HAP-1 (cell line): ENCODE data around the gene TRPM3.

Experiments
- DNase-seq, 2 experiments: peaks; one replicate each; pipeline ENCODE4 v3.0.0-alpha.2; 2016 to 2020; ENCODE audit warnings: low spot score in 2 of 2
- H3K27me3 ChIP-seq: fragments of 250-450 bp; sonication (Bioruptor Pico); 2 replicates; pipeline ENCODE4 v1.5.1; 2020; ENCODE audit warnings: low read depth, mild to moderate bottlenecking, moderate library complexity
- H3K36me3 ChIP-seq: fragments of 250-450 bp; sonication (Bioruptor Pico); replicated peaks from 2 replicates; pipeline ENCODE4 v1.5.1; 2020; ENCODE audit warnings: mild to moderate bottlenecking
- H3K4me1 ChIP-seq: fragments of 250-450 bp; sonication (Bioruptor Pico); 2 replicates; pipeline ENCODE4 v1.5.1; 2020; ENCODE audit warnings: mild to moderate bottlenecking
- H3K4me3 ChIP-seq: fragments of 250-450 bp; sonication (Bioruptor Pico); 2 replicates; pipeline ENCODE4 v1.5.1; 2020; ENCODE audit warnings: mild to moderate bottlenecking, moderate library complexity
- H3K9me3 ChIP-seq: fragments of 250-450 bp; sonication (Bioruptor Pico); 2 replicates; pipeline ENCODE4 v1.5.1; 2020; ENCODE audit warnings: mild to moderate bottlenecking, moderate library complexity
- in situ Hi-C: fragments of 300-500 bp; cut with MboI; formaldehyde crosslinking; loops from 3 replicates; pipeline ENCODE4 v1.14.3; 2020; ENCODE audit warnings: low sequenced_read_pairs, inconsistent platforms, mixed read lengths

Gene TRPM3

GRCh38 chr9:70494221-70494620, 627.2 kb downstream of the TRPM3 start:
- no peaks in the 10 kb centered on the region for H3K4me1 ChIP-seq
- in situ Hi-C loops = loop anchor here (25.0 kb wide), 1 partner anchor 132 kb away; no protein-coding TSS in a partner anchor
- no peak for DNase-seq

DNA sequence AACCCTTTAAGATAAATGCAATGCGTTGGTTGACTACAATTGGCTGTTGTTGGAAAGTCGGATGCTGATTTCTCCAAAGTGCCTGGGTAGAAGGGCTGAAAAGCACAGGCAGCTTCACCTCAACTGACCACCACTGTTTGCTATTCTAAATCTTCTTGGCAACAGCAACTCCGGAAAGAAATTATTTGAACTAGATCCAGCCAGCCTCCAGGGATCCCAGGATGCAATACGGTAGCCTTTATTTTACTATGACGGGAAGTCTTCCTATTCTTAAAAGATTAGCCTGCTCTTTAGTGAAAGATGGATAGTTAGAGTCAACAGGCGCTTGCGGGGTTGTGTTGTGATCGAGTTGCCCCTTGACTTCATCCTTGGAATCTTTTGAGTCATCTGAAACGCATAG, 628.4 kb downstream of the TRPM3 start:
- H3K27me3 ChIP-seq = no peaks in the 10 kb centered on the region
- in situ Hi-C loops = loop anchor here (25.0 kb wide), 1 partner anchor 131 kb away; no protein-coding TSS in a partner anchor
- H3K4me3 ChIP-seq = no peak overlapping the region
- no peaks in the 10 kb centered on the region for H3K9me3 ChIP-seq
- no peak for DNase-seq
- H3K4me1 ChIP-seq = no peaks in the 10 kb centered on the region
- no peaks in the 10 kb centered on the region for H3K36me3 ChIP-seq

More at GRCh38 chr9:70494221-70494620, 627.2 kb downstream of the TRPM3 start:
- H3K27me3 ChIP-seq = no peaks in the 10 kb centered on the region
- H3K4me3 ChIP-seq = no peak overlapping the region
- H3K36me3 ChIP-seq = no peaks in the 10 kb centered on the region
- no peaks in the 10 kb centered on the region for H3K9me3 ChIP-seq

DNA sequence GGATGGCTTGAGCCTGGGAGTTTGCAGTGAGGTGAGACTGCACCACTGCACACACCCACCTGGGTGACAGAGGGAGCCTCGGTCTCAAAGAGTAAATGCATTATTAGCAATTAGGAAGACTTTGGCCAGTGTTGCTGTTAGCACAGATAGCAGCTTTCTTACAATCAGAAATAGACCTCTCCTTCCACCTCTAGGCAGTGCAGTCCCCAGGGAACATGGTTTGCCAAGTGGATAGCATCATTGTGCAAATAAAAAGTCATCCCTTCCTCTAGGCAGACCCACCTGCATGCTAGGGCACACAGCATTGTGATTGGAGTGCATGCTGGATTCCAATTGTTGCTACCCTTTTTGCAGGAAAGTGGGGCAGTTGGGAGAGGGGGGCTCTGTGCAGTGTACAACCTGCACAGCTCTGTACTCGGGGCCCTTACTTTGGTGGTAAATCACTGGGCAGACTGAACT, 629.1 kb downstream of the TRPM3 start:
- H3K4me3 ChIP-seq = no peak overlapping the region
- no peaks in the 10 kb centered on the region for H3K36me3 ChIP-seq
- no peak for DNase-seq
- H3K9me3 ChIP-seq = no peaks in the 10 kb centered on the region
- no peaks in the 10 kb centered on the region for H3K4me1 ChIP-seq
- H3K27me3 ChIP-seq = no peaks in the 10 kb centered on the region
- in situ Hi-C loops = loop anchor here (25.0 kb wide), 1 partner anchor 130 kb away; no protein-coding TSS in a partner anchor

- H3K4me1 ChIP-seq = no peaks in the 10 kb centered on the region
- H3K27me3 ChIP-seq = no peaks in the 10 kb centered on the region
- no peak overlapping the region for H3K4me3 ChIP-seq
- H3K9me3 ChIP-seq = no peaks in the 10 kb centered on the region
- H3K36me3 ChIP-seq = no peaks in the 10 kb centered on the region
- no peak for DNase-seq
- in situ Hi-C loops = loop anchor here (25.0 kb wide), 1 partner anchor 129 kb away; no protein-coding TSS in a partner anchor
These were observed 629.7 kb downstream of the TRPM3 start for GRCh38 chr9:70491426-70492318.

- no peak for DNase-seq
- H3K4me3 ChIP-seq = no peak overlapping the region
- H3K27me3 ChIP-seq = no peaks in the 10 kb centered on the region
- no peaks in the 10 kb centered on the region for H3K4me1 ChIP-seq
- H3K36me3 ChIP-seq = no peaks in the 10 kb centered on the region
- in situ Hi-C loops = loop anchor here (25.0 kb wide), 1 partner anchor 128 kb away; no protein-coding TSS in a partner anchor
- H3K9me3 ChIP-seq = no peaks in the 10 kb centered on the region
These were observed 630.9 kb downstream of the TRPM3 start for GRCh38 chr9:70490478-70490877.

DNA sequence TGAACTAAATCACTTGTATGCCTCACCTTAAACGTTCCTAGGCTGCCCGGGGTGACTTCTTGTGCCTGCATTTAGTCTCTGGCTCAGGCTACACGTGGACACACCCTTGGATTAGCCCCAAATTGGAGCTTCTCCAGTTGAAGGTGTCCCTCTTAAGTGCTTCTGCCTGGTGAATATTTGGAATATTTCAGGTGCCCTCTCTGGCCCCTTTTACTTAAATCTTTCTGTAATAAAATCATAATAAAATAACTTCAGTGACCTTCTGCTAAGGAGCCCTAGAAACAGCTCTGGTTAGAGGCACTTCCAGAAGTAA, 632.7 kb downstream of the TRPM3 start:
- in situ Hi-C loops = loop anchor here (25.0 kb wide), 1 partner anchor 126 kb away; no protein-coding TSS in a partner anchor
- H3K4me1 ChIP-seq = no peaks in the 10 kb centered on the region
- DNase-seq = no peak

GRCh38 chr9:70488098-70488792, 633.2 kb downstream of the TRPM3 start:
- Histone ChIP-seq H3K9me3 (no peaks in the 10 kb centered on the region), H3K4me3 (no peak overlapping the region), H3K27me3 (no peaks in the 10 kb centered on the region), H3K36me3 (no peaks in the 10 kb centered on the region), H3K4me1 (no peaks in the 10 kb centered on the region)
- in situ Hi-C loops = loop anchor here (25.0 kb wide), 1 partner anchor 126 kb away; no protein-coding TSS in a partner anchor
- no peak for DNase-seq

More for the DNA sequence above, 632.7 kb downstream of the TRPM3 start:
- H3K36me3 ChIP-seq = no peaks in the 10 kb centered on the region
- no peaks in the 10 kb centered on the region for H3K27me3 ChIP-seq
- no peak overlapping the region for H3K4me3 ChIP-seq
- no peaks in the 10 kb centered on the region for H3K9me3 ChIP-seq

DNA sequence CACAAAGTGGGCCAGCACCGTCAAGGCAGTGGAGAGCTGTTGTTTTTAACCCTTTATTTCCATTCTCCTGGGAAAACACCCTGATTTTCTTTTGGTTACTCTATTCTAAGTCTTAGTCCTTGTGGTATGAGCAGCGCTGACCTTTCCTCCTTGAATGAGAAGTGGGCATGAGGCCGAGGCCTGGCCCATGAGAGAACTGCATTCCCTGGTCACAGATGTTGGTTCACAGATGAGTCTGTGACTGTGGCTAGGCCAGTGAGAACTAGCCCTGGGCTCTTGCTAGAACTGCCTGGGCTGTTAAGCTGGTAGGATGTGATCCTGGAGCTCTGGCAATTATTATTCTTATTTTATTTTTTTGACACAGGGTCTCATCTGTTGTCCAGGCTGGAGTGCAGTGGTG, 635.3 kb downstream of the TRPM3 start:
- Histone ChIP-seq H3K9me3 (no peaks in the 10 kb centered on the region), H3K36me3 (no peaks in the 10 kb centered on the region), H3K27me3 (no peaks in the 10 kb centered on the region), H3K4me1 (no peaks in the 10 kb centered on the region), H3K4me3 (no peak overlapping the region)
- in situ Hi-C loops = loop anchor here (25.0 kb wide), 1 partner anchor 124 kb away; no protein-coding TSS in a partner anchor
- no peak for DNase-seq

- no peak for DNase-seq
- Histone ChIP-seq H3K36me3 (no peaks in the 10 kb centered on the region), H3K4me3 (no peak overlapping the region), H3K9me3 (no peaks in the 10 kb centered on the region), H3K4me1 (peaks cover 5% of the 10 kb centered on the region), H3K27me3 (no peaks in the 10 kb centered on the region)
- in situ Hi-C loops = loop anchor here (25.0 kb wide), 1 partner anchor 123 kb away; no protein-coding TSS in a partner anchor
These were observed 636.1 kb downstream of the TRPM3 start for GRCh38 chr9:70485273-70485858.

GRCh38 chr9:70484232-70485130, 636.9 kb downstream of the TRPM3 start:
- peaks cover 13% of the 10 kb centered on the region for H3K4me1 ChIP-seq
- in situ Hi-C loops = loop anchor here (25.0 kb wide), 1 partner anchor 122 kb away; no protein-coding TSS in a partner anchor
- DNase-seq = peak; percentile 56 to 70
- no peaks in the 10 kb centered on the region for H3K27me3 ChIP-seq
- no peaks in the 10 kb centered on the region for H3K36me3 ChIP-seq
- no peak overlapping the region for H3K4me3 ChIP-seq
- H3K9me3 ChIP-seq = no peaks in the 10 kb centered on the region

- no peak overlapping the region for H3K4me3 ChIP-seq
- H3K36me3 ChIP-seq = no peaks in the 10 kb centered on the region
- H3K4me1 ChIP-seq = peaks cover 13% of the 10 kb centered on the region
- H3K9me3 ChIP-seq = no peaks in the 10 kb centered on the region
- no peaks in the 10 kb centered on the region for H3K27me3 ChIP-seq
- DNase-seq = no peak
- in situ Hi-C loops = loop anchor here (25.0 kb wide), 1 partner anchor 119 kb away; no protein-coding TSS in a partner anchor
These were observed 640.0 kb downstream of the TRPM3 start for GRCh38 chr9:70481471-70481870.

DNA sequence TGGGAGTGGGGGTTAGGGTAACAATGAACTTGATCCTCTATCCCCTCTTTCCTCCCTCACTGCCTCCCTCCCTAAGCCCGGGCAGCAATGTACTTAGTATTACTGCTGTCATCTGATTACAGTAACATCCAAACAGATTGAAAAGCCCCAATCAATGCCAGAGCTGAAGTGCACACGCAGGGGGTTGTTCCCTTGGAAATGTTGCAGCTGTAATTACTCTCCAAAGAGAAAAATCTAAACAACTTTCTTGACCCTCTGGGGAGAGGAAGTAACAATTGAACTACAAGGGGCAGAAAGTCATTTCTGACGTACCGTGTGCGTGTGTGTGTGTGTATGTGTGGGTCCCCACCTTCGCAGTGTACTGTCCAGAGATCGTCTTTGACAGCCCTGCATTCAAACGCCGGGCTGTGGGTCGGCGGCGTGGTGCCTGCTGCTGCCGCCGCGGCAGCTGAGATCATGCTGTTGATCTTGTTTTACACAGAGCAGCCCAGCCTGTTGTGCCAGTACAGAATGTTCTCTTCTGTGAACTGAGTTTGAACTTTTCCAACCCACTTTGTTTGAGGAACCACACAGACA, 640.9 kb downstream of the TRPM3 start:
- H3K36me3 ChIP-seq = no peaks in the 10 kb centered on the region
- H3K9me3 ChIP-seq = no peaks in the 10 kb centered on the region
- in situ Hi-C loops = loop anchor here (25.0 kb wide), 1 partner anchor 118 kb away; no protein-coding TSS in a partner anchor
- H3K27me3 ChIP-seq = no peaks in the 10 kb centered on the region
- no peak overlapping the region for H3K4me3 ChIP-seq
- H3K4me1 ChIP-seq = peaks cover 13% of the 10 kb centered on the region
- peak in 1 of 2 experiments; percentile 42 for DNase-seq
